ENCODE data around the gene BAIAP2. TPM values are rescaled to one million over a fixed set of nuclear protein-coding genes. Genes with fewer than 3 reads are reported as not detected.

Gene BAIAP2
- total and polyA plus RNA-seq, 3 experiments from 2014 or later = 5.3 to 8.8 (median 6.6) TPM

- POLR2A ChIA-PET = no interaction called here
- Histone ChIP-seq H3K27me3 (ENCODE audit: insufficient read depth, low read length, poor library complexity, severe bottlenecking) (no peaks in the 10 kb centered on the region), H3K4me1 (ENCODE audit: insufficient read depth, low read length) (no peaks in the 10 kb centered on the region), H3K9me3 (ENCODE audit: low read length) (no peaks in the 10 kb centered on the region), H3K4me3 (ENCODE audit: low read length) (no peak overlapping the region), H3K27ac (ENCODE audit: low read depth, low read length) (no peak overlapping the region), H3K36me3 (ENCODE audit: insufficient read depth, low read length) (no peaks in the 10 kb centered on the region)
- Mint-ChIP-seq H3K36me3 (no peaks in the 10 kb centered on the region), H3K4me3 (no peak overlapping the region), H3K27ac (no peak overlapping the region), H3K27me3 (no peaks in the 10 kb centered on the region), H3K9me3 (no peaks in the 10 kb centered on the region), H3K4me1 (no peaks in the 10 kb centered on the region)
- CTCF ChIA-PET = no interaction called here
- no peak for DNase-seq
Measured at GRCh38 chr17:81069135-81069645, 34.2 kb downstream of the BAIAP2 start.

GRCh38 chr17:81070541-81071246 is 35.7 kb downstream of the BAIAP2 start:
- H3K4me3 Mint-ChIP-seq = no peak overlapping the region
- no peaks in the 10 kb centered on the region for H3K27me3 ChIP-seq (ENCODE audit: insufficient read depth, low read length, poor library complexity, severe bottlenecking)
- H3K4me1 Mint-ChIP-seq = no peaks in the 10 kb centered on the region
- no peak overlapping the region for H3K4me3 ChIP-seq (ENCODE audit: low read length)
- no peak overlapping the region for H3K27ac ChIP-seq (ENCODE audit: low read depth, low read length)
- H3K4me1 ChIP-seq (ENCODE audit: insufficient read depth, low read length) = no peaks in the 10 kb centered on the region
- no peaks in the 10 kb centered on the region for H3K9me3 Mint-ChIP-seq
- H3K36me3 Mint-ChIP-seq = no peaks in the 10 kb centered on the region
- ChIA-PET POLR2A (no interaction called here), CTCF (no interaction called here)
- no peaks in the 10 kb centered on the region for H3K9me3 ChIP-seq (ENCODE audit: low read length)
- H3K36me3 ChIP-seq (ENCODE audit: insufficient read depth, low read length) = no peaks in the 10 kb centered on the region
- H3K27me3 Mint-ChIP-seq = no peaks in the 10 kb centered on the region
- DNase-seq = no peak
- H3K27ac Mint-ChIP-seq = no peak overlapping the region

GRCh38 chr17:81071761-81072741 is 37.1 kb downstream of the BAIAP2 start:
- Histone ChIP-seq H3K27me3 (ENCODE audit: insufficient read depth, low read length, poor library complexity, severe bottlenecking) (no peaks in the 10 kb centered on the region), H3K4me3 (ENCODE audit: low read length) (no peak overlapping the region), H3K4me1 (ENCODE audit: insufficient read depth, low read length) (no peaks in the 10 kb centered on the region), H3K9me3 (ENCODE audit: low read length) (no peaks in the 10 kb centered on the region), H3K36me3 (ENCODE audit: insufficient read depth, low read length) (no peaks in the 10 kb centered on the region), H3K27ac (ENCODE audit: low read depth, low read length) (no peak overlapping the region)
- H3K4me3 Mint-ChIP-seq = peak overlapping the region in 1 of 7 donors; percentile 59
- H3K36me3 Mint-ChIP-seq = no peaks in the 10 kb centered on the region
- ChIA-PET CTCF (no interaction called here), POLR2A (no interaction called here)
- no peaks in the 10 kb centered on the region for H3K9me3 Mint-ChIP-seq
- H3K27ac Mint-ChIP-seq = peak overlapping the region in 1 of 8 donors; percentile 57
- no peak for DNase-seq
- no peaks in the 10 kb centered on the region for H3K4me1 Mint-ChIP-seq
- H3K27me3 Mint-ChIP-seq = no peaks in the 10 kb centered on the region

GRCh38 chr17:81073967-81074839 is 39.3 kb downstream of the BAIAP2 start:
- H3K4me1 Mint-ChIP-seq = no peaks in the 10 kb centered on the region
- DNase-seq = no peak
- Histone ChIP-seq H3K27ac (ENCODE audit: low read depth, low read length) (no peak overlapping the region), H3K4me1 (ENCODE audit: insufficient read depth, low read length) (no peaks in the 10 kb centered on the region), H3K4me3 (ENCODE audit: low read length) (no peak overlapping the region), H3K27me3 (ENCODE audit: insufficient read depth, low read length, poor library complexity, severe bottlenecking) (no peaks in the 10 kb centered on the region), H3K9me3 (ENCODE audit: low read length) (no peaks in the 10 kb centered on the region), H3K36me3 (ENCODE audit: insufficient read depth, low read length) (no peaks in the 10 kb centered on the region)
- H3K27me3 Mint-ChIP-seq = no peaks in the 10 kb centered on the region
- no peak overlapping the region for H3K4me3 Mint-ChIP-seq
- H3K27ac Mint-ChIP-seq = no peak overlapping the region
- H3K9me3 Mint-ChIP-seq = no peaks in the 10 kb centered on the region
- no peaks in the 10 kb centered on the region for H3K36me3 Mint-ChIP-seq
- ChIA-PET CTCF (interaction anchor here (1.4 kb wide), 1 partner anchor 24 kb away, joined by 3 read pairs; no protein-coding TSS in a partner anchor), POLR2A (no interaction called here)

- H3K4me3 Mint-ChIP-seq = no peak overlapping the region
- H3K36me3 Mint-ChIP-seq = no peaks in the 10 kb centered on the region
- CTCF ChIA-PET = no interaction called here
- no peaks in the 10 kb centered on the region for H3K4me1 ChIP-seq (ENCODE audit: insufficient read depth, low read length)
- H3K4me1 Mint-ChIP-seq = no peaks in the 10 kb centered on the region
- DNase-seq = no peak
- no peak overlapping the region for H3K4me3 ChIP-seq (ENCODE audit: low read length)
- H3K27ac ChIP-seq (ENCODE audit: low read depth, low read length) = no peak overlapping the region
- H3K9me3 ChIP-seq (ENCODE audit: low read length) = no peaks in the 10 kb centered on the region
- POLR2A ChIA-PET = no interaction called here
- H3K27me3 ChIP-seq (ENCODE audit: insufficient read depth, low read length, poor library complexity, severe bottlenecking) = no peaks in the 10 kb centered on the region
- H3K27me3 Mint-ChIP-seq = no peaks in the 10 kb centered on the region
- no peak overlapping the region for H3K27ac Mint-ChIP-seq
- H3K9me3 Mint-ChIP-seq = no peaks in the 10 kb centered on the region
- H3K36me3 ChIP-seq (ENCODE audit: insufficient read depth, low read length) = no peaks in the 10 kb centered on the region
Measured at GRCh38 chr17:81074875-81075274, 39.9 kb downstream of the BAIAP2 start.

- Mint-ChIP-seq H3K27ac (no peak overlapping the region), H3K9me3 (no peaks in the 10 kb centered on the region), H3K36me3 (no peaks in the 10 kb centered on the region), H3K4me3 (no peak overlapping the region), H3K27me3 (no peaks in the 10 kb centered on the region), H3K4me1 (no peaks in the 10 kb centered on the region)
- no peak overlapping the region for H3K27ac ChIP-seq (ENCODE audit: low read depth, low read length)
- H3K36me3 ChIP-seq (ENCODE audit: insufficient read depth, low read length) = no peaks in the 10 kb centered on the region
- H3K4me3 ChIP-seq (ENCODE audit: low read length) = no peak overlapping the region
- H3K27me3 ChIP-seq (ENCODE audit: insufficient read depth, low read length, poor library complexity, severe bottlenecking) = no peaks in the 10 kb centered on the region
- no peaks in the 10 kb centered on the region for H3K4me1 ChIP-seq (ENCODE audit: insufficient read depth, low read length)
- CTCF ChIA-PET = no interaction called here
- no peaks in the 10 kb centered on the region for H3K9me3 ChIP-seq (ENCODE audit: low read length)
- no peak for DNase-seq
- POLR2A ChIA-PET = no interaction called here
Measured at GRCh38 chr17:81075307-81075706, 40.4 kb downstream of the BAIAP2 start.

GRCh38 chr17:81076141-81076679 is 41.3 kb downstream of the BAIAP2 start:
- Mint-ChIP-seq H3K36me3 (no peaks in the 10 kb centered on the region), H3K4me3 (no peak overlapping the region), H3K27ac (no peak overlapping the region), H3K9me3 (no peaks in the 10 kb centered on the region), H3K27me3 (no peaks in the 10 kb centered on the region), H3K4me1 (no peaks in the 10 kb centered on the region)
- Histone ChIP-seq H3K36me3 (ENCODE audit: insufficient read depth, low read length) (no peaks in the 10 kb centered on the region), H3K9me3 (ENCODE audit: low read length) (no peaks in the 10 kb centered on the region), H3K27ac (ENCODE audit: low read depth, low read length) (no peak overlapping the region), H3K27me3 (ENCODE audit: insufficient read depth, low read length, poor library complexity, severe bottlenecking) (no peaks in the 10 kb centered on the region), H3K4me1 (ENCODE audit: insufficient read depth, low read length) (no peaks in the 10 kb centered on the region), H3K4me3 (ENCODE audit: low read length) (no peak overlapping the region)
- POLR2A ChIA-PET = no interaction called here
- DNase-seq = no peak
- CTCF ChIA-PET = no interaction called here
